Activated T-helper 1 cell treated with anti-CD3 and anti-CD28 coated beads, Interleukin-12 subunit alpha, Interleukin-12 subunit beta, Interleukin-2, Interleukin-4 antibody, amounts not matched to agents 30 ng/mL and 10 ng/mL and 1 ng/mL, durations not matched to agents 14 hours and 24 hours and 36 hours (primary cell): ENCODE results near the gene FSTL3. TPM values are rescaled to one million over a fixed set of nuclear protein-coding genes. Genes with fewer than 3 reads are reported as not detected.

Experiments used
- DNase-seq: peaks from one replicate; pipeline ENCODE4 v3.0.0; 2021; ENCODE audit warnings: low spot score
- H3K27ac Mint-ChIP-seq: one replicate; pipeline ENCODE4 v1.8.0; 2021; ENCODE audit warnings: mild to moderate bottlenecking, mixed read lengths
- H3K27me3 Mint-ChIP-seq: one replicate; pipeline ENCODE4 v1.8.0; 2022; ENCODE audit warnings: mild to moderate bottlenecking, moderate library complexity, mixed read lengths; ENCODE audit not compliant: insufficient read depth
- H3K36me3 Mint-ChIP-seq: one replicate; pipeline ENCODE4 v1.8.0; 2021; ENCODE audit warnings: low read depth, mixed read lengths
- H3K4me1 Mint-ChIP-seq: one replicate; pipeline ENCODE4 v1.8.0; 2021; ENCODE audit warnings: low read depth, mixed read lengths
- H3K4me3 Mint-ChIP-seq: one replicate; pipeline ENCODE4 v1.8.0; 2021; ENCODE audit warnings: mild to moderate bottlenecking, moderate library complexity, mixed read lengths
- H3K9me3 Mint-ChIP-seq: one replicate; pipeline ENCODE4 v1.8.0; 2021; ENCODE audit warnings: mixed read lengths
- intact Hi-C: fragments of 100-400 bp; cut with micrococcal nuclease; formaldehyde crosslinking; loops from one replicate; pipeline ENCODE4 v1.15.1; 2024
- total RNA-seq: library from RNA; stranded (reverse); gene quantifications from 2 replicates; pipeline ENCODE4 v1.2.3, GENCODE V29; 2022

Gene FSTL3
- total RNA-seq, 1 donor from 2014 or later = 5.6 TPM

DNA sequence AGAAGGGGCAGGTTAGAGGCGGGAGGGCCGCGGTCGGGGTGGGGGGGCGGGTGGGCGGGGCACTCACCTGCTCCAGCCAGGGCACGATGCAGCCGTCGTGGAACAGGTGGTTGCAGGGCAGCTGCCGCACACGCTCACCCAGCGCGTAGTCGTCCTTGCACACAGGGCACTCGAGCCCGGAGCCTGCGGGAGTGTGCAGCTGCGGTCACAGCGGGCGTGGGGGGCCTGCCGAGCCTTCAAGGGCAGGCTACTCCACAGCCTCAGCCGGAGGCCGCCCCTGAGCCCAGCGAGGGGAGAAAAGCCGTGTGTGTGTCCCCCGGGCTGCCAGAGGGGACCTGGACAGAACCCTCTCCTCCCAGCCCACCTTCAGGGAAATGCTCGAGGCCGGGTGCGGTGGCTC, 27.9 kb upstream of the FSTL3 start:
- no peak overlapping the region for H3K4me3 Mint-ChIP-seq
- DNase-seq = no peak
- peaks cover 7% of the 10 kb centered on the region for H3K36me3 Mint-ChIP-seq
- H3K4me1 Mint-ChIP-seq = no peaks in the 10 kb centered on the region
- H3K27ac Mint-ChIP-seq = no peak overlapping the region
- no peaks in the 10 kb centered on the region for H3K27me3 Mint-ChIP-seq
- intact Hi-C loops = no loop called here
- H3K9me3 Mint-ChIP-seq = no peaks in the 10 kb centered on the region

DNA sequence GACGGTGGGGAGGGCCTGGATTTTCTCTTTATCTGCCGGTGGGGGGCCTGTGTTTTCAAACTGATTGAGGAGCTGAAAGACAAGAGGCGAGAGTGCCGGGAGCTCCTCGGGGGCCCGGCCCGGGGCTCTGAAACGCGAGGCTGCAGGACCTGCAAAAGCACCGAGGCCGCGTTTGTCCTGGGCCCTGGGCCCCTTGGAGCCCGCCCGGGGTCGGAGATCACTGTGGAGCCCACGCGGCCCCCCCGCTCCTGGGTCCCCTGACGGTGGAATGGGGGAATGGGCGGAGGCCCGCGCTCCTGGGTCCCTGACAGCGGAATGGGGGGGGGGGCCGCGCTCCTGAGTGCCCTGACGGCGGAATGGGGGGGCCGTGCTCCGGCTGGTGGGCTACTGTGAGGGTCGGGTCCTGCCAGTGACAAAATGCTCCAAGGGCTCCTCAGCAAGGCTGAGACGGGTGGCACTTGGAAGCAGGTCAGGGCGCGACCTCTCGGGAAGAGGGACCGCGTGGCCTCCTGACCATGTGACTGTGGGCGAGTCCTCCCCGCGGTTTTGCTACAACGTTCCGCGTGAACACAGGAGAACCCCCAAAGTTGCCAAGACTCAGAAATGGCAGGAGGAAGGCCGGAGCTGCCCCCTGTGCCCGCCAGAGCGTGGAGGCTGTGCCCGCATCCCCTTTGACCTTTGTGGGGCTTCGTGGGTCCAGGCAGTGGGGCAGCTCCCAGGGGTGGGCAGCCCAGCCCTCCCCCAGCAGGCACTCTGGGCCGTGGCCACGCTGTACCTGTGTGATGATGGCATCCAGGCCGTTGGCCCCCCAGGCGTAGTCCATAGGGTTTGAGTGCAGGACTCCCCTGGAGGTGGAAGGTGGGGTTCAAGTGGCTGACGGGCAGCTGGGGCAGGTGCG, 27.0 kb upstream of the FSTL3 start:
- H3K4me1 Mint-ChIP-seq = no peaks in the 10 kb centered on the region
- peaks cover 7% of the 10 kb centered on the region for H3K36me3 Mint-ChIP-seq
- H3K27ac Mint-ChIP-seq = no peak overlapping the region
- no peak for DNase-seq
- no peaks in the 10 kb centered on the region for H3K9me3 Mint-ChIP-seq
- H3K4me3 Mint-ChIP-seq = no peak overlapping the region
- H3K27me3 Mint-ChIP-seq = no peaks in the 10 kb centered on the region
- intact Hi-C loops = no loop called here

DNA sequence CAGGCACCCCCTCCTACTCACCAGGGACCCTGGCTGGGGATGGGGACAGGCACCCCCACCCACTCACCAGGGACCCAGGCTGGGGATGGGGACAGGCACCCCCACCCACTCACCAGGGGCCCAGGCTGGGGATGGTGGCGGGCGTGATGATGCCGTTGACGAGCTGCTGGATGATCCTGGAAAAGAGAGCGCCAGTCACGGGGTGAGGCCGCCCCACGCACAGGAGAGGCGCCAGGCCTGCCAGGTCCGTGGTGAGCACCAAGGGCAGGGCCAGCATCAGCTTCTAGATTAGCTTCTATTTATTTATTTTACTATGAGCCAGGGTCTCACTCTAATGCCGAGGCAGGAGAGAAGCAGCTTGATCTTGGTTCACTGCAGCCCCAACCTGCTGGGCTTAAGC, 26.1 kb upstream of the FSTL3 start:
- Mint-ChIP-seq H3K4me3 (no peak overlapping the region), H3K4me1 (peaks cover 4% of the 10 kb centered on the region), H3K36me3 (peaks cover 10% of the 10 kb centered on the region), H3K27ac (no peak overlapping the region), H3K27me3 (no peaks in the 10 kb centered on the region), H3K9me3 (no peaks in the 10 kb centered on the region)
- no peak for DNase-seq
- intact Hi-C loops = no loop called here

DNA sequence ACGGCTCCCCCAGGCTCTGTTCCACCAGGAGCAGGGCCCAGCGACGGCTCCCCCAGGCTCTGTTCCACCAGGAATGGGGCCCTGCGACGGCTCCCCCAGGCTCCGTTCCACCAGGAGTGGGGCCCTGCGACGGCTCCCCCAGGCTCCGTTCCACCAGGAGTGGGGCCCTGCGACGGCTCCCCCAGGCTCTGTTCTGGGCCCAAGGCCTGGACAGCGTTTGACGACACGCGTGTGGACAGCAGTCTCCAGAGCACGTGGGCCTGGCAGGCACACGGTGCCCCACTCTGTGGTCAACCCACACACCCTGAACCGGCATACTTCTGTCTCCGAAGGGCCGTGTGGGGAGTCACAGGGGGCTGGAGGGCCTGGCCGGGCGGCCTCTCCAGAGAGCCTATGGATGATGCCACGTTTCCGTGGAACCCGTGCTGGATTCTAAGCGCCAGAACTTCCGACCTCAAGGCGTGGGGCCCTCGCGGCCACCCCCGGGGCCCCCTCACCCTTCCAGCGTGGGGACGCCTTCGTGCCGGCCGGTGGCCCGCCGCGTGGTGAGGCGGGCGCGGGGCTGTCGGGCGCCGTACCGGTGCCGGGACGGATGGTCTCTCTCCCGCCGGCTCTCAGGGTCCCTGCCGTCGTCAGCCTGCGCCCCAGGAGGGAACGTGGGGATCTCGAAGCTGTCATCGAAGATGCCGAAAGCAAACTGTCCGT, 24.9 kb upstream of the FSTL3 start:
- Mint-ChIP-seq H3K27ac (no peak overlapping the region), H3K36me3 (peaks cover 10% of the 10 kb centered on the region)

DNA sequence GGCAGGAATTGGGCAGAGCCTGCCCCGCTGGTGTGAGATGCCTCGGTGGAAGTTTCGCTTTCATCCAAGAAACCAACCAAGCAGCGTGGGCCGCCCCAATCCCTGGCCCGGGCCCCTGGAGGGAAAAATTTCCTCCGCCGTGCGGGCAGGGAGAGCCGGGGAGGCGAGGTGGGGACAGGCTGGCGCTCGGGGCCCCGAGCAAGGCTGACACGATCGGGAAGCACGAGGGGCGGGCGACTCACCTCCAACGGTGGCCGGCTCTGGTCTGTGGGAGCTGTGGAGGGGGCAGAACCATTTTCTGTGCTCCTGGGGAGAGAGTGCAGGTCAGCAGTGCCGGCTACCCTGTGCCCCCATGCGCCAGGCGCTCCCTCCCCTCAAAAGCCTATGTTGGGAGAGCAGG, 24.2 kb upstream of the FSTL3 start:
- Mint-ChIP-seq H3K4me1 (peaks cover 5% of the 10 kb centered on the region), H3K4me3 (no peak overlapping the region), H3K27me3 (no peaks in the 10 kb centered on the region), H3K27ac (no peak overlapping the region), H3K9me3 (no peaks in the 10 kb centered on the region), H3K36me3 (peaks cover 10% of the 10 kb centered on the region)
- intact Hi-C loops = no loop called here
- DNase-seq = no peak

More for the DNA sequence above, 24.9 kb upstream of the FSTL3 start:
- Mint-ChIP-seq H3K9me3 (no peaks in the 10 kb centered on the region), H3K4me3 (no peak overlapping the region), H3K4me1 (peaks cover 5% of the 10 kb centered on the region), H3K27me3 (no peaks in the 10 kb centered on the region)
- intact Hi-C loops = no loop called here
- DNase-seq = no peak

DNA sequence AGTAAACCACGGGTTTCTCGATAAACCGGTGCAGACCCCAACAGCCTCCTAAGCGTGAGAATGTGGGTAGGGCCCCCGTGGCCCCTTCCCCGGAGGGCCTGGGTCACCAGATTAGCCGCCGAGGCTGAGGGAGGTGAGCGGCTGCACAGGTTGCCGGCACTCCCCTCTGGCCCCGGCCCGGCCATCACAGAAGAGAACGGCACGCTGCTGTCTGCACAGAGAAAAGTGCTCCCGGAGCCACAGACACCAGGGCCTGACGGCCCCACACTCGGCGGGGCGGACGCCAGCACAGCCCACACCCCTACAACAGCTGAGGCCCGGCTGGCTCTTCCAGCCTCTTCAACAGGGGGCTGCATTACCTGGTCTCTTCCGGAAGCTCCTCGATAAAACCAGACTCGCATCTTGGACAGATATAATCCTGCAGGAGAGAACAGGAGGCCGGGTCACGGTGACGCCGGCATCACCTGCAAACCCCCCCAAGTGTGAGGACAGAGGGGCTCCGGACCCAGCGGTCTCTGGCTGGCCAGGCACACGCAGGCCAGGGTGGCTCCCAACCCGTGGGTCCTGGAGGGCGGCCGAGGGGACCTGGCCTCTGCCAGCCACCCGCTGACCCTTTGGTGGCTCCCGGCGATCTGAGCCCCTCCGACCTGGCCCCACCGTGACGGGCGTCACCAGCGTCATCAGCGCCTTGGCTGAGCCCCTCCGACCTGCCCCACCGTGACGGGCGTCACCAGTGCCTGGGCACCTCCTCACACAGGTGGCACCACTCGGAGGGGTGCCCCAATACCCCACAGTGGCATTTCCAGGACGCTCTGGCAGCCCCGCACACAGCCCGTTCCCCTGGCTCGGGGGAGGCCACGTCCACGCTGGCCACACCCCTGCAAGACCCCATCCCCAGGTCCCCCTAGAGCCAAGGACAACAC, 23.5 kb upstream of the FSTL3 start:
- Mint-ChIP-seq H3K27ac (no peak overlapping the region), H3K27me3 (no peaks in the 10 kb centered on the region), H3K36me3 (peaks cover 10% of the 10 kb centered on the region), H3K9me3 (no peaks in the 10 kb centered on the region), H3K4me3 (no peak overlapping the region), H3K4me1 (peaks cover 5% of the 10 kb centered on the region)
- no peak for DNase-seq
- intact Hi-C loops = no loop called here

DNA sequence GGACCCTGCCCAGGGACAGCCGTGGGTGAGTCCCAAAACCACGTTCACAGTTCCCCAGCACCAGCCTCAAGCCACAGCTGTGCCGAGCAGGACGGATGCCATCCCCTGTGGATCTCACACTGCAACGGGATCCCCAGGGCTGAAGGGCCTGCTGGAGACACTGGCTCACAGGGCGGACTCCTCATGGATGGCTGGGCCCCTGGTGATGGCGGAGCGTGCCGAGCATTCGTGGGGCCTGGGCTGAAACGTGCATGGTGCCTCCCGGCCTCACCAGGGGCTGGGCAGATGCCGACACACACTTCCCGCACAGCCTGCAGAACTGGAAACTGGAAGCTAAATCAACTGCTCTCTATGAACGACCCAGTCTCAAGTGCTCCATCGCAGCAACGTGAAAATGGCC, 22.8 kb upstream of the FSTL3 start:
- Mint-ChIP-seq H3K36me3 (peaks cover 8% of the 10 kb centered on the region), H3K27me3 (no peaks in the 10 kb centered on the region), H3K4me1 (peaks cover 5% of the 10 kb centered on the region), H3K4me3 (no peak overlapping the region), H3K27ac (no peak overlapping the region), H3K9me3 (no peaks in the 10 kb centered on the region)
- no peak for DNase-seq
- intact Hi-C loops = no loop called here

DNA sequence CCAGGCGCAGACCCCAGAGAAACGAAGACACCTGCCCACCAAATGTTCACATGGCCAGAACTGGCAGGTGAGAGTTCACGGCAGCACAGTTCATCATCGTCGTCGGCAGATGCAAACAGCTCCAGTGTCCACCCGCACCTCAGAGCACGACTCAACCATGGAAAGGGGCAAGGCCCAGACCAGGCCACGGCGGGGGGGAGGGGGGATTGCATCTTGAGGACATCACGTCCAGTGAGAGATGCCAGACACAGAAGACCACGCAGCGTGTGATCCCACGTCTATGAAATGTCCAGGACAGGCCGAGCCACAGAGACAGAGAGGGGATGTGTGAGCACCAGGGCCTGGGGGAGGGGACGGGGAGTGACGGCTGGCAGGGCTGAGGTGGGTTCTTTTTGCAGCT, 20.5 kb upstream of the FSTL3 start:
- H3K27ac Mint-ChIP-seq = no peak overlapping the region
- peaks cover 9% of the 10 kb centered on the region for H3K4me1 Mint-ChIP-seq
- peaks cover 9% of the 10 kb centered on the region for H3K36me3 Mint-ChIP-seq
- no peak overlapping the region for H3K4me3 Mint-ChIP-seq
- H3K9me3 Mint-ChIP-seq = no peaks in the 10 kb centered on the region
- H3K27me3 Mint-ChIP-seq = no peaks in the 10 kb centered on the region
- intact Hi-C loops = no loop called here
- no peak for DNase-seq

DNA sequence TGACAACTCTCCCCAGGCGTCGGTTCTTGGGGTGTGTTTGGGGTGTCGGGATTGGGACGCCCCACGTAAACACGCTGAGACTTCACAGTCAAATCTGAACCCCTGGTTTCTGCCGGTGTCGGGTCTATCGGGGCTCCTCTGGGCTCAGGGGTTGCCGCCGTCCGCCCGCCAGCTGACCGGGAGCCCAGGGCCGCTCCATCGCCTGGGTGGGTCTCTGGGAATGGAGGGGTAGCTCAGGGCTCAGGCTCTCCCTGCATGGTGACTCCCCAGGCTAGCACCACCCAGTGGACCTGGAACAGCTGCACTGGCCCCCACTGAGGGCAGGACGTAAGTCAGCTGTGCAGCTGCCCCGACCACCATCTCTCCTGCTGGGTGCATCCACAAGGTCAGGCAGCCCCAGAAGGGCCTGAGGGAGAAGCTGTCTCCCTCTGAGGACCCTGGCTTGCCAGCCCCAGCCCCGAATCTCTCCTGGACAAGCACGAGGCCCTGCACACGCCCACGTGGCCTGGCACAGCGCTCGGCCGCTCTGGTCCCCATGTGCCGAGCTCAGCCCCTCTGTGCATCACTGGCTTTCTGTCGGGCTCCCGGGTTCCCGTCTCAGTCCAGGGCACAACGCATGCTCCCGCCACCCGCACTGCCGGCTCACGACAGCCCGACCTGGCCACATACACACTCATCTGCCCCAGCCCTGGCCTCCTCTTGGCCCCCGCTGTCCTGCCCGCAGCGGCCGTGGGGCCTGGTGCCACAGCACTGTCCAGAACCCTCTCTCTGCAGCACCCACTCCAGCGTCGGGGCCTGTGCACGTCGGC, 19.2 kb upstream of the FSTL3 start:
- Mint-ChIP-seq H3K9me3 (no peaks in the 10 kb centered on the region), H3K27me3 (no peaks in the 10 kb centered on the region), H3K27ac (no peak overlapping the region), H3K4me1 (peaks cover 19% of the 10 kb centered on the region), H3K4me3 (no peak overlapping the region), H3K36me3 (peaks cover 9% of the 10 kb centered on the region)
- intact Hi-C loops = no loop called here
- no peak for DNase-seq

DNA sequence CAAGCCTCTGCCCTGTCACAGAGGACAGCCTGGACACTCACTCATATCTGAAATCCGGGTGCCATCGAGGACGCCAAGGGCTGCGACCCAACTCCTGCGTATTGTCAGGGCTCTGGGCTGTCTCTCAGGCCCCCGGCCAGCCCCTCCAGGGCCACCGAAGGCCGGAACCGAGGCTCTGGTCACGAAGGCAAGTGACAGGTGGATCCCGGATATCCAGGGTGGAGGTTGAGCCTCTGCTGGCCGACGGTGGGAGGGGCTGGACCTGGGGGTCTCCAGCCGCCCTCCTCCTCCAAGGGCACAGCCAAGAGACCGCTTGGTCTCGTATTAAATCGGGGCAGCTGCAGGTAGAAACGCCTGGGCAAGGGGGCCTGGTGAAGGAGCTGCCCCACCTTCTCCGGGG, 18.6 kb upstream of the FSTL3 start:
- no peak for DNase-seq
- Mint-ChIP-seq H3K27me3 (no peaks in the 10 kb centered on the region), H3K4me3 (no peak overlapping the region), H3K4me1 (peaks cover 19% of the 10 kb centered on the region), H3K36me3 (peaks cover 9% of the 10 kb centered on the region), H3K27ac (no peak overlapping the region), H3K9me3 (no peaks in the 10 kb centered on the region)
- intact Hi-C loops = no loop called here

DNA sequence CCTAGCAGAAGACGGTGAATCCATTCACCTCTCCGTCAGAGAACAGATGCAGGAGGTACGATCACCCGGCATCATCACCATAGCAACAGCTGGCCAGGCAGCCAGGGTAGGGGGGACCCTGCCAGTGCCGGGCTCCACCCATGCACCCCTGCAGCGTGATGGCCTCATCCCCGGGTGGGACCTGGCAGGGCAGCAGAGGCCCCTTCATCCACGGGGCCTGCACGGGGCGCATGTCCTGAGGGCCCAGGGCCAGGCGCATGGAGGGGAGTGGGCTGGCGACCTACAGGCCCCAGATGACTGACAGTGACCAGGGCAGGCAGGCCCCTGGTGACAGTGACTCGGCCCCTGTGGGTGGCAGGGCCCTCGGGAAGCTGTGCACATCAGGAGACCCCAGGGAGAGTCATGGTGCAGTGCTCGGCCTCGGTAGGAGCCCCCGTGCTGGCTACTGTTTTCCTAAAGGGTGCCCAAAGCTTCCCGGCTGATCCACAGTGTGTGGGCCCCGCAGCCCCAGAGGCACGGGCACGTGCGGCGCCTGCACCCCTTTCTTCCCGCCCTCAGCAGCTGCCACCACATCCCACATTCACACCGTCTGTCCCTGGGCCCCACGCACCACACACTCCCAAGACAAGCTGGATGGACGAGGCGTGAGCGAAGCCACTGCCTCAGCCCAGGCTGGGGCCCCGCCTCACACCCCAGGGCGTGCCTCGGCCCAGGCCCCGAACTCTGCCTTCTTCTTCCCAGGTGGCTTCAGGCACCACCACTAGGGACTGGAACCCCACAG, 17.9 kb upstream of the FSTL3 start:
- Mint-ChIP-seq H3K27ac (no peak overlapping the region), H3K36me3 (peaks cover 9% of the 10 kb centered on the region), H3K4me3 (no peak overlapping the region), H3K4me1 (peaks cover 19% of the 10 kb centered on the region), H3K9me3 (no peaks in the 10 kb centered on the region), H3K27me3 (no peaks in the 10 kb centered on the region)
- intact Hi-C loops = no loop called here
- no peak for DNase-seq
